ENCODE measurements around the gene PKIG. TPM values are rescaled to one million over a fixed set of nuclear protein-coding genes. Genes with fewer than 3 reads are reported as not detected.

PKIG gene
- total and polyA plus RNA-seq, 2 of the 8 experiments (the other 6 are each of a cell fraction or from before 2014, with no cell fraction given) = 26.7 to 34.3 TPM

- Histone ChIP-seq H3K27me3 (replicated peaks in 1 of 4; ENCODE audit: control insufficient read depth in 3 of 4, extremely low read depth in 1 of 4, insufficient read depth in 3 of 4, low read length in 3 of 4) (no peaks in the 10 kb centered on the region), H2BK15ac (ENCODE audit: low read length) (no peak overlapping the region), H2BK20ac (ENCODE audit: low read length) (no peak overlapping the region), H3K4me1 (replicated peaks in 1 of 4; ENCODE audit: control insufficient read depth in 3 of 4, insufficient read depth in 4 of 4, low read length in 3 of 4) (no peaks in the 10 kb centered on the region), H3K56ac (replicated peaks; ENCODE audit: insufficient read length, low read depth, low read length) (no peak overlapping the region), H3K79me1 (ENCODE audit: low read depth, low read length) (peaks cover 2% of the 10 kb centered on the region), H2BK5ac (ENCODE audit: low read depth, low read length) (no peak overlapping the region), H2AFZ (ENCODE audit: low read length) (no peak overlapping the region), H2BK12ac (ENCODE audit: low read depth, low read length) (no peak overlapping the region), H3K23me2 (ENCODE audit: low read depth, low read length) (no peaks in the 10 kb centered on the region), H3K14ac (ENCODE audit: insufficient read length) (no peak overlapping the region), H3K18ac (ENCODE audit: extremely low read depth, low read length) (no peak overlapping the region), H3K9me3 (ENCODE audit: insufficient read depth in 2 of 2, low read depth in 1 of 2, low read length in 1 of 2) (no peaks in the 10 kb centered on the region), H4K20me1 (replicated peaks in 1 of 2; ENCODE audit: control insufficient read depth in 1 of 2, insufficient read depth in 2 of 2, low read length in 2 of 2) (no peaks in the 10 kb centered on the region), H3K36me3 (ENCODE audit: control insufficient read depth in 2 of 4, insufficient read depth in 4 of 4, low read length in 3 of 4) (no peaks in the 10 kb centered on the region), H4K8ac (ENCODE audit: extremely low read depth, insufficient read depth, low read length) (no peak overlapping the region; the same call in 1 of the 2 replicates), H2AK5ac (ENCODE audit: low read depth, low read length) (no peak overlapping the region), H3K4me3 (ENCODE audit: extremely low read depth in 1 of 4, insufficient read depth in 2 of 4, low read depth in 3 of 4, low read length in 4 of 4) (no peak overlapping the region), H3K23ac (ENCODE audit: insufficient read length) (no peak overlapping the region), H3K79me2 (ENCODE audit: control insufficient read depth in 1 of 2, insufficient read depth in 2 of 2, low read length in 2 of 2) (no peaks in the 10 kb centered on the region), H4K5ac (ENCODE audit: insufficient read length, low read depth, low read length) (no peak overlapping the region), H3K4ac (replicated peaks; ENCODE audit: insufficient read length, low read depth, low read length) (no peak overlapping the region), H3K9ac (replicated peaks in 1 of 4; ENCODE audit: extremely low read depth in 1 of 4, low read depth in 3 of 4, low read length in 3 of 4) (no peak overlapping the region), H4K91ac (replicated peaks; ENCODE audit: insufficient read length, low read length) (no peak overlapping the region), H3K4me2 (ENCODE audit: insufficient read depth in 1 of 2, low read depth in 2 of 2, low read length in 2 of 2) (no peak overlapping the region), H3K27ac (ENCODE audit: low read depth, low read length) (no peak overlapping the region), H2BK120ac (replicated peaks; ENCODE audit: low read depth, low read length) (no peak overlapping the region)
- 97% methylated on average over 8 of the region's 8 CpGs; no CpG with 5 or more reads in 1 of the 2 experiments for WGBS, 2 experiments (ENCODE audit: extremely low coverage in 1 of 2, insufficient coverage in 1 of 2, insufficient read length in 1 of 2, insufficient replicate concordance in 2 of 2, low coverage in 1 of 2, low lambda C conversion rate in 2 of 2, missing lambda C conversion rate in 1 of 2)
- no peak for FAIRE-seq
- CTCF ChIA-PET (ENCODE audit: partially characterized antibody) = interaction anchor here (1.5 to 1.6 kb wide), 3 partner anchors 12 to 63 kb away, joined by 3 to 6 read pairs (median 5); no protein-coding TSS in a partner anchor
- DNase-seq (ENCODE audit: low read depth in 1 of 2, low spot score in 2 of 2) = no peak
- POLR2A ChIA-PET (ENCODE audit: partially characterized antibody) = interaction anchor here (0.9 kb wide), 1 partner anchor 29 kb away, joined by 4 read pairs; no protein-coding TSS in a partner anchor
- TF ChIP-seq USF2 (IDR thresholded peaks at IDR 0.05; ENCODE audit: low read length) (no peak), MAFK (IDR thresholded peaks at IDR 0.05; ENCODE audit: low read depth, low read length) (no peak), NRF1 (IDR thresholded peaks at IDR 0.05; ENCODE audit: low read depth, low read length) (no peak), SAP30 (IDR thresholded peaks at IDR 0.05; ENCODE audit: insufficient read depth, insufficient replicate concordance, low read length) (no peak), ATF3 (IDR thresholded peaks at IDR 0.05; ENCODE audit: insufficient read depth, low read depth, low read length) (no peak), NANOG (IDR thresholded peaks at IDR 0.05; ENCODE audit: insufficient read depth, low read depth, low read length, poor library complexity, severe bottlenecking) (no peak), SIN3A (conservative IDR thresholded peaks at IDR 0.05 in 1 of 2, IDR thresholded peaks at IDR 0.05 in 1 of 2; ENCODE audit: low read depth in 1 of 2, low read length in 2 of 2) (no peak), KDM4A (IDR thresholded peaks at IDR 0.05; ENCODE audit: low read depth, low read length, severe bottlenecking) (no peak), BCL11A (IDR thresholded peaks at IDR 0.05; ENCODE audit: low read depth in 2 of 2, low read length in 2 of 2) (no peak), SUZ12 (IDR thresholded peaks at IDR 0.05; ENCODE audit: low read length) (no peak), POU5F1 (IDR thresholded peaks at IDR 0.05; ENCODE audit: low read depth, low read length) (no peak), CREB1 (IDR thresholded peaks at IDR 0.05) (no peak)
Observed at GRCh38 chr20:44547419-44547818, 35.0 kb upstream of the PKIG start.
